ENCODE results near the gene PVALB.
"Not testable (repeated sequence)": the region's sequence is repeated elsewhere in the genome, so short reads cannot be mapped to it uniquely, and the experiment has no call there.

Gene PVALB

DNA sequence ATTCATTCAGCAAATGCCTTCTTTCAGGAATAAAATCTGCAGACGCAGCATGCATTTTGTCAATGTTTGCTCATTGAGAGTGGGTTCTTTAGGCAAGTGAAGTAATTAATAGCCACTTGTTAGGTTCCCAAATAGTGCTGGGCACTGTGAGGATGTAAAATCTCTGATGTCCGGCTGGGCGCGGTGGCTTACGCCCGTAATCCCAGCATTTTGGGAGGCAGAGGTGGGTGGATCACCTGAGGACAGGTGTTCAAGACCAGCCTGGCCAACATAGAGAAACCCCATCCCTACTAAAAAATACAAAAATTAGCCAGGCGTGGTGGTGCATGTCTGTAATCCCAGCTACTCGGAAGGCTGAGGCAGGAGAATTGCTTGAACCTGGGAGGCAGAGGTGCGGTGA, 62.0 kb downstream of the PVALB start:
- not testable (repeated sequence) for DNase-seq

DNA sequence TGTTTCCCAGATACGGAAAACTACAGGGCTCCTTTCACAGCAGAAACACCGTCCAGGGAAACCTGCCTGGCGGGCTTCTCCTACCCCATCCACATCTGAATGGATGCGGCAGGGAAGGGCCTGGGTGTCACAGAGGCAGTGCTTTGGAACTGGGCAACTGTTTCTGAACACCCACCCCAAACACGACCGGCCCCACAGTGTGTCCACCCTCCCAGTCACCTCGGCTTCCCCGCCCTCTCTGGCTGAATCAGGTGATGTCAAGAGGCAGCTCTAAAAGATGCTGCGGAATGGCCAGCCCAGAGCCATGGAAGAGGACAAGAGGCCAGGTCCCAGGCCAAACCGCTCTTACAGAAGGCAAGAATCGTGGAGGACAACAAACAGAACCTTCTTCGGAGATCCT, 62.9 kb downstream of the PVALB start:
- no peak for DNase-seq

DNA sequence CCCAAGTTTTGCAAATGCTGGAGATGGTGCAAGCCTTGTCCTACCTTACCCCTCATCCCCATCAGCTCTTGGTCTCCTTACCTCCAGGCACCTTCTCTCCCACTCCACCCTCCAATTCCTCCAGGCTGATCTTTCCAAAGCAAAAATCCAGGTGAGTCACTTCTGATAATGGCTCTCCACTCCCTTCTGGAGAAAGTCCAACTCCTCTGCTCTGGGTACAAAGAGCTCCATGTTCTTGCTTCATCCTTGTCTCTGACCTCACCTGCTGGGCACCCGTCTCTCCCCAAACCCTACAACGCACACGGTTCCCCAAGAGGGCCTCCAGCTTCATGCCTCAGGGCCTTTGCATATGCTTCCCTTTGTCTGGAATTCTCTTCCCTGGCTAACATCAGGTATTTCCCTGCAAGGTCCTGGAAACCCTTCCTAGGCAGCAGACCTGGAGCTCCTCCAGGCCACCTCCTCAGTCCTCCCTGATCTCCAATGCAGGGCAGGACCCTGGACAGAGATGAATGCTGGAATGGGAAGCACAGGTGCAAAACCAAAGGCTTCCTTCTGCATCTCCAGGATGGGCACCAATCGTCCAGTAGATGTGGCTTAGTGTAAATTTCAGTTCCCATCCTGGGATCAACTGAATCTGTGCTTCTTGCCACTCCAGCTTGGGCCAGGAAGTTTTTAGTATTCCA, 63.6 kb downstream of the PVALB start:
- DNase-seq, result no peak
